Effector CD4-positive, alpha-beta T cell (primary cell): ENCODE results near the gene TRDMT1.

Experiments used
- DNase-seq: peaks from one replicate; pipeline ENCODE4 v3.0.0-alpha.2; 2020

TRDMT1 gene

GRCh38 chr10:17229967-17230682, 28.7 kb upstream of the TRDMT1 start:
- DNase-seq, result peak; percentile 79

GRCh38 chr10:17229717-17229966, 28.2 kb upstream of the TRDMT1 start:
- DNase-seq, result no peak

GRCh38 chr10:17229016-17229716, 27.7 kb upstream of the TRDMT1 start:
- peak; percentile 79 for DNase-seq

- peak; percentile 85 for DNase-seq
These were observed 26.9 kb upstream of the TRDMT1 start, which contains the start of gene VIM for GRCh38 chr10:17228091-17229015. Gene VIM, plus strand, starts transcription at chr10:17228241. Its CDS starts 1,182 bp downstream, at chr10:17229423.

GRCh38 chr10:17227367-17228090, 26.1 kb upstream of the TRDMT1 start:
- no peak for DNase-seq

- no peak for DNase-seq
These were observed 25.4 kb upstream of the TRDMT1 start for GRCh38 chr10:17226891-17227303.

- no peak for DNase-seq
These were observed 24.3 kb upstream of the TRDMT1 start for GRCh38 chr10:17225808-17226207.

GRCh38 chr10:17222329-17222728, 20.9 kb upstream of the TRDMT1 start:
- no peak for DNase-seq

- no peak for DNase-seq
These were observed 19.2 kb upstream of the TRDMT1 start for GRCh38 chr10:17220652-17221100.

GRCh38 chr10:17219024-17219423, 17.6 kb upstream of the TRDMT1 start:
- no peak for DNase-seq

GRCh38 chr10:17217631-17218232, 16.3 kb upstream of the TRDMT1 start:
- no peak for DNase-seq

GRCh38 chr10:17216901-17217395, 15.5 kb upstream of the TRDMT1 start:
- DNase-seq, result no peak

GRCh38 chr10:17216217-17216900, 14.9 kb upstream of the TRDMT1 start:
- no peak for DNase-seq

- DNase-seq, result no peak
These were observed 14.3 kb upstream of the TRDMT1 start for GRCh38 chr10:17215782-17216122.

- no peak for DNase-seq
These were observed 13.7 kb upstream of the TRDMT1 start for GRCh38 chr10:17214971-17215781.

GRCh38 chr10:17214526-17214925, 13.1 kb upstream of the TRDMT1 start:
- DNase-seq, result no peak

GRCh38 chr10:17213646-17214349, 12.3 kb upstream of the TRDMT1 start:
- no peak for DNase-seq

GRCh38 chr10:17212802-17213221, 11.3 kb upstream of the TRDMT1 start:
- DNase-seq, result no peak

GRCh38 chr10:17210361-17210760, 8.9 kb upstream of the TRDMT1 start:
- DNase-seq, result no peak

GRCh38 chr10:17209881-17210280, 8.4 kb upstream of the TRDMT1 start:
- no peak for DNase-seq
